Measurements from ENCODE around the gene FOSB. TPM values are rescaled to one million over a fixed set of nuclear protein-coding genes. Genes with fewer than 3 reads are reported as not detected.

The FOSB gene
- 1 to 10 TPM; 3.5 TPM for total RNA-seq
- polyA plus RNA-seq, result 10 to 100 TPM; 10.2 to 11.4 (median 11.0) TPM
- 15.6 to 6,565 (median 31.5) reads per million in 6 experiments for total RNA-seq

- Mint-ChIP-seq H3K4me1 (peaks cover 21 to 53% (median 33%) of the 10 kb centered on the region in 4 donors), H3K27ac (peak within 1 kb of the TSS; percentile 85 to 100 (median 99)), H3K9me3 (no peaks in the 10 kb centered on the region), H3K27me3 (peaks cover 4 to 33% (median 13%) of the 10 kb centered on the region in 5 donors), H3K4me3 (peak within 1 kb of the TSS; percentile 91 to 98 (median 94)), H3K36me3 (peaks cover 0 to 5% (median 0%) of the 10 kb centered on the region in 3 donors)
- DNase-seq (peak; percentile 91 to 100 (median 96)), ATAC-seq (peak; percentile 13 to 21)
- POLR2A ChIA-PET, result interaction anchor here (0.6 to 5.6 kb wide), 14 partner anchors 10 to 232 kb away, joined by 3 to 90 read pairs (median 5); partner anchors contain the start of gene OPA3
Measured at GRCh38 chr19:45467456-45468158, at the start of gene FOSB. Gene FOSB, plus strand, starts transcription at chr19:45467996. Its CDS starts 591 bp downstream, at chr19:45468587.

- Mint-ChIP-seq H3K4me3 (peak overlapping the region in 4 of 10 donors; percentile 11 to 63 (median 36)), H3K27ac (peak overlapping the region in 7 of 10 donors; percentile 59 to 93 (median 81)), H3K27me3 (no peaks in the 10 kb centered on the region), H3K4me1 (peaks cover 21 to 45% (median 41%) of the 10 kb centered on the region in 4 donors), H3K9me3 (no peaks in the 10 kb centered on the region), H3K36me3 (peaks cover 0 to 53% (median 10%) of the 10 kb centered on the region in 3 donors)
- DNase-seq, result no peak
- ATAC-seq, result no peak
- POLR2A ChIA-PET, result no interaction called here
Measured at GRCh38 chr19:45418802-45419201, 49.0 kb upstream of the FOSB start.

- POLR2A ChIA-PET, result no interaction called here
- DNase-seq, result no peak
- Mint-ChIP-seq H3K36me3 (peaks cover 0 to 47% (median 7%) of the 10 kb centered on the region in 3 donors), H3K27ac (peak overlapping the region in 8 of 10 donors; percentile 62 to 93 (median 82)), H3K4me1 (peaks cover 24 to 51% (median 47%) of the 10 kb centered on the region in 4 donors), H3K4me3 (peak overlapping the region; percentile 11 to 56 (median 30)), H3K9me3 (no peaks in the 10 kb centered on the region), H3K27me3 (no peaks in the 10 kb centered on the region)
- peak in 1 of 2 donors; percentile 24 for ATAC-seq
Measured at GRCh38 chr19:45419396-45419795, 48.4 kb upstream of the FOSB start.

GRCh38 chr19:45419895-45420294 lies 47.9 kb upstream of the FOSB start:
- POLR2A ChIA-PET, result interaction anchor here (0.8 kb wide), 1 partner anchor 13 kb away, joined by 3 read pairs; no protein-coding TSS in a partner anchor
- ATAC-seq, result no peak
- peak overlapping the region in 1 of 10 donors; percentile 69 for H3K27ac Mint-ChIP-seq

GRCh38 chr19:45420356-45420755 lies 47.4 kb upstream of the FOSB start:
- Mint-ChIP-seq H3K36me3 (peaks cover 0 to 40% (median 5%) of the 10 kb centered on the region in 3 donors), H3K27ac (peak overlapping the region in 6 of 10 donors; percentile 47 to 87 (median 74)), H3K27me3 (no peaks in the 10 kb centered on the region), H3K4me1 (peaks cover 24 to 53% (median 51%) of the 10 kb centered on the region in 4 donors), H3K4me3 (peak overlapping the region in 3 of 10 donors; percentile 48 to 74 (median 60)), H3K9me3 (no peaks in the 10 kb centered on the region)
- POLR2A ChIA-PET, result interaction anchor here (0.8 kb wide), 1 partner anchor 13 kb away, joined by 3 read pairs; no protein-coding TSS in a partner anchor
- no peak for DNase-seq
- ATAC-seq, result no peak

More at GRCh38 chr19:45419895-45420294, 47.9 kb upstream of the FOSB start:
- no peak for DNase-seq
- H3K36me3 Mint-ChIP-seq, result peaks cover 0 to 42% (median 5%) of the 10 kb centered on the region in 3 donors
- H3K27me3 Mint-ChIP-seq, result no peaks in the 10 kb centered on the region
- peak overlapping the region in 1 of 10 donors; percentile 48 for H3K4me3 Mint-ChIP-seq
- no peaks in the 10 kb centered on the region for H3K9me3 Mint-ChIP-seq
- H3K4me1 Mint-ChIP-seq, result peaks cover 24 to 53% (median 51%) of the 10 kb centered on the region in 4 donors

GRCh38 chr19:45420871-45421270 lies 46.9 kb upstream of the FOSB start:
- POLR2A ChIA-PET, result interaction anchor here (0.8 kb wide), 1 partner anchor 14 kb away, joined by 3 read pairs; no protein-coding TSS in a partner anchor
- peaks cover 0 to 36% (median 5%) of the 10 kb centered on the region in 3 donors for H3K36me3 Mint-ChIP-seq
- DNase-seq (no peak), ATAC-seq (no peak)
- peak overlapping the region in 6 of 10 donors; percentile 31 to 83 (median 64) for H3K27ac Mint-ChIP-seq
- no peaks in the 10 kb centered on the region for H3K9me3 Mint-ChIP-seq
- H3K4me1 Mint-ChIP-seq, result peaks cover 24 to 53% (median 51%) of the 10 kb centered on the region in 4 donors
- H3K27me3 Mint-ChIP-seq, result no peaks in the 10 kb centered on the region
- peak overlapping the region in 5 of 10 donors; percentile 8 to 74 (median 48) for H3K4me3 Mint-ChIP-seq

GRCh38 chr19:45421947-45422498 lies 45.8 kb upstream of the FOSB start:
- POLR2A ChIA-PET, result interaction anchor here (1.1 kb wide), 1 partner anchor 13 kb away, joined by 3 read pairs; no protein-coding TSS in a partner anchor
- peak overlapping the region in 9 of 10 donors; percentile 13 to 96 (median 42) for H3K4me3 Mint-ChIP-seq
- peaks cover 24 to 53% (median 51%) of the 10 kb centered on the region in 4 donors for H3K4me1 Mint-ChIP-seq
- H3K9me3 Mint-ChIP-seq, result no peaks in the 10 kb centered on the region
- DNase-seq, result no peak
- peaks cover 0 to 29% (median 5%) of the 10 kb centered on the region in 3 donors for H3K36me3 Mint-ChIP-seq
- peak overlapping the region in 7 of 10 donors; percentile 1 to 93 (median 66) for H3K27ac Mint-ChIP-seq
- H3K27me3 Mint-ChIP-seq, result no peaks in the 10 kb centered on the region
- ATAC-seq, result no peak

GRCh38 chr19:45423033-45423588 lies 44.7 kb upstream of the FOSB start:
- Mint-ChIP-seq H3K9me3 (no peaks in the 10 kb centered on the region), H3K27ac (peak overlapping the region; percentile 86 to 96 (median 94)), H3K4me1 (peaks cover 22 to 57% (median 55%) of the 10 kb centered on the region in 4 donors), H3K4me3 (peak overlapping the region; percentile 89 to 99 (median 95)), H3K36me3 (peaks cover 0 to 18% (median 5%) of the 10 kb centered on the region in 3 donors), H3K27me3 (no peaks in the 10 kb centered on the region)
- DNase-seq, result peak in 8 of 10 donors; percentile 62 to 90 (median 70)
- POLR2A ChIA-PET, result no interaction called here
- peak; percentile 75 to 78 for ATAC-seq

- DNase-seq, result peak in 4 of 10 donors; percentile 41 to 84 (median 58)
- peak within 1 kb of the TSS; percentile 89 to 99 (median 95) for H3K4me3 Mint-ChIP-seq
- H3K4me1 Mint-ChIP-seq, result peaks cover 25 to 57% (median 56%) of the 10 kb centered on the region in 4 donors
- H3K27me3 Mint-ChIP-seq, result peaks cover 0 to 2% (median 0%) of the 10 kb centered on the region in 5 donors
- H3K9me3 Mint-ChIP-seq, result no peaks in the 10 kb centered on the region
- ATAC-seq, result peak; percentile 68 to 72
- peaks cover 0 to 18% (median 5%) of the 10 kb centered on the region in 3 donors for H3K36me3 Mint-ChIP-seq
- POLR2A ChIA-PET, result interaction anchor here (0.6 to 1.3 kb wide), 2 partner anchors 45 to 243 kb away, joined by 4 to 9 read pairs; no protein-coding TSS in a partner anchor
- H3K27ac Mint-ChIP-seq, result peak within 1 kb of the TSS; percentile 86 to 96 (median 94)
Measured at GRCh38 chr19:45423589-45424190, 44.1 kb upstream of the FOSB start, which contains the start of gene ERCC1. Gene ERCC1, minus strand, starts transcription at chr19:45423917. Its CDS starts 543 bp downstream, at chr19:45423374.

GRCh38 chr19:45424191-45425058 lies 43.4 kb upstream of the FOSB start:
- Mint-ChIP-seq H3K36me3 (peaks cover 0 to 18% (median 5%) of the 10 kb centered on the region in 3 donors), H3K4me3 (peak overlapping the region; percentile 89 to 99 (median 95)), H3K27ac (peak overlapping the region; percentile 86 to 96 (median 94)), H3K27me3 (peaks cover 0 to 2% (median 0%) of the 10 kb centered on the region in 5 donors), H3K4me1 (peaks cover 25 to 54% (median 50%) of the 10 kb centered on the region in 4 donors), H3K9me3 (no peaks in the 10 kb centered on the region)
- DNase-seq (peak in 1 of 10 donors; percentile 33), ATAC-seq (no peak)
- POLR2A ChIA-PET, result interaction anchor here (0.6 to 2.4 kb wide), 10 partner anchors 15 to 244 kb away, joined by 3 to 13 read pairs (median 6); no protein-coding TSS in a partner anchor
